Measurements from ENCODE around the gene MYO3B. TPM values are rescaled to one million over a fixed set of nuclear protein-coding genes. Genes with fewer than 3 reads are reported as not detected.

MYO3B gene
- total RNA-seq, 1 donor, result 0.09 TPM

GRCh38 chr2:170696948-170697347, 519.0 kb downstream of the MYO3B start:
- H3K4me3 ChIP-seq (ENCODE audit: low read depth, low read length), result no peak overlapping the region
- no peak for TF ChIP-seq CTCF (IDR thresholded peaks at IDR 0.05; ENCODE audit: insufficient read depth, low read length)
- DNase-seq (ENCODE audit: low read depth), result no peak

DNA sequence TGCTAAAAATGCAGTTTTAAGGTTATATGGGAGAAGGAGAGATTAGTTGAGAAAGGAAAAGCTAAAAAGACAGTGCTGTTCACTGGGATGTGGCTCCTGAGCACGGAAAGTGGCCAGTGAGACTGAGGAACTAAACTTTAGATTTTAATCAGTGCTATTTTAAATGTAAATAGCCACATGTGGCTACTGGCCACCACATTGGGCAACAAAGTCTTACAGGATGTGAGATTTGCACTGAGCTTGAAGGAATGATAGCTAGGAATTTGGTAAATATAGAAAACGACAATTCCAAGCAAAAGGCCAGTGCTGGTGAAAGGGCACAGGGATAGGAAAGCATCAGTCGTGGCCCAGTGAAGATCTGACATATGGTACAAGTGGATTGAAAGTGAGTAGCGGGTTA, 523.1 kb downstream of the MYO3B start:
- no peak for DNase-seq (ENCODE audit: low read depth)
- H3K4me3 ChIP-seq (ENCODE audit: low read depth, low read length), result no peak overlapping the region
- TF ChIP-seq CTCF (IDR thresholded peaks at IDR 0.05; ENCODE audit: insufficient read depth, low read length), result no peak

GRCh38 chr2:170703776-170704476, 526.0 kb downstream of the MYO3B start:
- H3K4me3 ChIP-seq (ENCODE audit: low read depth, low read length), result no peak overlapping the region
- no peak for DNase-seq (ENCODE audit: low read depth)
- no peak for TF ChIP-seq CTCF (IDR thresholded peaks at IDR 0.05; ENCODE audit: insufficient read depth, low read length)

Small RNA genes lying within 50 kb of the gene (small RNA-seq; reads per million reads assigned to genes)
- gene RF02271, result not detected

Measured in fibroblast of the aortic adventitia (primary cell).